Activated naive CD8-positive, alpha-beta T cell treated with anti-CD3 and anti-CD28 coated beads, Interleukin-2, amount 10 ng/mL, durations not matched to agents 7 days and 5 days (primary cell): ENCODE measurements around the gene CXorf66. TPM values are rescaled to one million over a fixed set of nuclear protein-coding genes. Genes with fewer than 3 reads are reported as not detected.
"Not testable (repeated sequence)": the region's sequence is repeated elsewhere in the genome, so short reads cannot be mapped to it uniquely, and the experiment has no call there.

ENCODE experiments used
- ATAC-seq: fragments of 150-1000 bp; cut with Tn5 transposase; one replicate; pipeline ENCODE4 v1.10.0; 2021; ENCODE audit warnings: low read depth, moderate library complexity
- POLR2A ChIA-PET: fragments of 350-600 bp; sonication (Branson Sonifier 250); formaldehyde crosslinking; loops from one replicate; lab custom pipeline; 2021; ENCODE audit warnings: antibody characterized with exemption; lab: Charles Lee
- DNase-seq: peaks from one replicate; pipeline ENCODE4 v3.0.0; 2021
- H3K27ac Mint-ChIP-seq: one replicate; pipeline ENCODE4 v1.8.0; 2022; ENCODE audit warnings: mild to moderate bottlenecking, mixed read lengths
- H3K27me3 Mint-ChIP-seq: one replicate; pipeline ENCODE4 v1.8.0; 2022; ENCODE audit warnings: mild to moderate bottlenecking, moderate library complexity, mixed read lengths
- H3K36me3 Mint-ChIP-seq: one replicate; pipeline ENCODE4 v1.8.0; 2021; ENCODE audit warnings: mild to moderate bottlenecking, mixed read lengths
- H3K4me1 Mint-ChIP-seq: one replicate; pipeline ENCODE4 v1.8.0; 2021; ENCODE audit warnings: mixed read lengths
- H3K4me3 Mint-ChIP-seq: one replicate; pipeline ENCODE4 v1.8.0; 2022; ENCODE audit warnings: mild to moderate bottlenecking, moderate library complexity, mixed read lengths
- H3K9me3 Mint-ChIP-seq: one replicate; pipeline ENCODE4 v1.8.0; 2021; ENCODE audit warnings: mixed read lengths
- total RNA-seq, 2 experiments: library from RNA; stranded (reverse); gene quantifications; one replicate each; pipeline ENCODE4 v1.2.3, GENCODE V29; 2021

Gene CXorf66
- not detected for total RNA-seq

GRCh38 chrX:139965421-139965820 lies at the start of gene CXorf66:
TSS of gene CXorf66 (minus strand) at chrX:139965521. CDS start at chrX:139965496, 25 bp downstream.
- ATAC-seq: no peak

GRCh38 chrX:139982856-139983255 lies 17.5 kb upstream of the CXorf66 start:
- Mint-ChIP-seq H3K36me3 (no peaks in the 10 kb centered on the region), H3K27ac (no peak overlapping the region), H3K4me1 (no peaks in the 10 kb centered on the region), H3K27me3 (no peaks in the 10 kb centered on the region), H3K9me3 (no peaks in the 10 kb centered on the region), H3K4me3 (no peak overlapping the region)
- DNase-seq (no peak), ATAC-seq (no peak)
- POLR2A ChIA-PET: no interaction called here

More at GRCh38 chrX:139965421-139965820, at the start of gene CXorf66:
- H3K27ac Mint-ChIP-seq: no peak within 1 kb of the TSS
- POLR2A ChIA-PET: no interaction called here
- H3K36me3 Mint-ChIP-seq: no peaks in the 10 kb centered on the region
- no peaks in the 10 kb centered on the region for H3K9me3 Mint-ChIP-seq
- H3K4me3 Mint-ChIP-seq: no peak within 1 kb of the TSS
- H3K27me3 Mint-ChIP-seq: peaks cover 2% of the 10 kb centered on the region
- H3K4me1 Mint-ChIP-seq: no peaks in the 10 kb centered on the region
- no peak for DNase-seq

- POLR2A ChIA-PET: no interaction called here
- Mint-ChIP-seq H3K4me1 (no peaks in the 10 kb centered on the region), H3K9me3 (no peaks in the 10 kb centered on the region), H3K27ac (no peak overlapping the region), H3K36me3 (no peaks in the 10 kb centered on the region), H3K4me3 (no peak overlapping the region), H3K27me3 (peaks cover 6% of the 10 kb centered on the region)
- DNase-seq (no peak), ATAC-seq (no peak)
These were observed 9.2 kb upstream of the CXorf66 start for GRCh38 chrX:139974471-139974870.

GRCh38 chrX:139972629-139973624 lies 7.6 kb upstream of the CXorf66 start:
- ATAC-seq (no peak), DNase-seq (no peak)
- H3K27ac Mint-ChIP-seq: no peak overlapping the region
- POLR2A ChIA-PET: no interaction called here
- H3K4me1 Mint-ChIP-seq: no peaks in the 10 kb centered on the region
- H3K4me3 Mint-ChIP-seq: no peak overlapping the region
- peaks cover 6% of the 10 kb centered on the region for H3K27me3 Mint-ChIP-seq
- no peaks in the 10 kb centered on the region for H3K36me3 Mint-ChIP-seq
- no peaks in the 10 kb centered on the region for H3K9me3 Mint-ChIP-seq

- Mint-ChIP-seq H3K27ac (no peak overlapping the region), H3K27me3 (peaks cover 6% of the 10 kb centered on the region), H3K9me3 (no peaks in the 10 kb centered on the region), H3K4me3 (no peak overlapping the region), H3K4me1 (no peaks in the 10 kb centered on the region), H3K36me3 (no peaks in the 10 kb centered on the region)
- POLR2A ChIA-PET: no interaction called here
- no peak for ATAC-seq
- no peak for DNase-seq
These were observed 6.8 kb upstream of the CXorf66 start for GRCh38 chrX:139972113-139972512.

- no peaks in the 10 kb centered on the region for H3K36me3 Mint-ChIP-seq
- DNase-seq (no peak), ATAC-seq (no peak)
- POLR2A ChIA-PET: no interaction called here
- H3K4me3 Mint-ChIP-seq: no peak overlapping the region
- no peak overlapping the region for H3K27ac Mint-ChIP-seq
- H3K27me3 Mint-ChIP-seq: peaks cover 6% of the 10 kb centered on the region
- no peaks in the 10 kb centered on the region for H3K4me1 Mint-ChIP-seq
- H3K9me3 Mint-ChIP-seq: no peaks in the 10 kb centered on the region
These were observed 6.1 kb upstream of the CXorf66 start for GRCh38 chrX:139971394-139971749.

- H3K27ac Mint-ChIP-seq: no peak overlapping the region
- ATAC-seq (no peak), DNase-seq (no peak)
- POLR2A ChIA-PET: no interaction called here
- H3K27me3 Mint-ChIP-seq: peaks cover 6% of the 10 kb centered on the region
- H3K9me3 Mint-ChIP-seq: no peaks in the 10 kb centered on the region
- no peaks in the 10 kb centered on the region for H3K4me1 Mint-ChIP-seq
- H3K4me3 Mint-ChIP-seq: no peak overlapping the region
- H3K36me3 Mint-ChIP-seq: no peaks in the 10 kb centered on the region
These were observed 4.0 kb upstream of the CXorf66 start for GRCh38 chrX:139969286-139969685.

- Mint-ChIP-seq H3K27me3 (peaks cover 6% of the 10 kb centered on the region), H3K9me3 (no peaks in the 10 kb centered on the region), H3K4me1 (no peaks in the 10 kb centered on the region), H3K36me3 (no peaks in the 10 kb centered on the region), H3K4me3 (no peak overlapping the region), H3K27ac (no peak overlapping the region)
- POLR2A ChIA-PET: no interaction called here
- DNase-seq (no peak), ATAC-seq (no peak)
These were observed 2.4 kb upstream of the CXorf66 start for GRCh38 chrX:139967750-139968149.

GRCh38 chrX:139967300-139967699 lies 2.0 kb upstream of the CXorf66 start:
- POLR2A ChIA-PET: no interaction called here
- ATAC-seq (no peak), DNase-seq (no peak)
- no peaks in the 10 kb centered on the region for H3K36me3 Mint-ChIP-seq
- no peak overlapping the region for H3K4me3 Mint-ChIP-seq
- H3K27ac Mint-ChIP-seq: no peak overlapping the region
- no peaks in the 10 kb centered on the region for H3K9me3 Mint-ChIP-seq
- no peaks in the 10 kb centered on the region for H3K4me1 Mint-ChIP-seq
- H3K27me3 Mint-ChIP-seq: peaks cover 6% of the 10 kb centered on the region

- DNase-seq, POLR2A ChIA-PET, H3K36me3 Mint-ChIP-seq, H3K9me3 Mint-ChIP-seq, H3K4me3 Mint-ChIP-seq, H3K27me3 Mint-ChIP-seq, H3K27ac Mint-ChIP-seq, ATAC-seq, H3K4me1 Mint-ChIP-seq: not testable (repeated sequence)
These were observed 838 bp upstream of the CXorf66 start for GRCh38 chrX:139966159-139966558.

GRCh38 chrX:139961091-139961490 lies 4.2 kb downstream of the CXorf66 start:
- DNase-seq, ATAC-seq, H3K36me3 Mint-ChIP-seq, H3K27ac Mint-ChIP-seq, H3K9me3 Mint-ChIP-seq, POLR2A ChIA-PET, H3K4me1 Mint-ChIP-seq, H3K27me3 Mint-ChIP-seq, H3K4me3 Mint-ChIP-seq: not testable (repeated sequence)

- DNase-seq (no peak), ATAC-seq (no peak)
- H3K27ac Mint-ChIP-seq: no peak overlapping the region
- no peak overlapping the region for H3K4me3 Mint-ChIP-seq
- no peaks in the 10 kb centered on the region for H3K4me1 Mint-ChIP-seq
- peaks cover 2% of the 10 kb centered on the region for H3K27me3 Mint-ChIP-seq
- H3K9me3 Mint-ChIP-seq: no peaks in the 10 kb centered on the region
- POLR2A ChIA-PET: no interaction called here
- H3K36me3 Mint-ChIP-seq: no peaks in the 10 kb centered on the region
These were observed 15.6 kb downstream of the CXorf66 start for GRCh38 chrX:139949703-139950102.

GRCh38 chrX:139945075-139945474 lies 20.2 kb downstream of the CXorf66 start:
- ATAC-seq (no peak), DNase-seq (no peak)
- Mint-ChIP-seq H3K27me3 (peaks cover 2% of the 10 kb centered on the region), H3K36me3 (no peaks in the 10 kb centered on the region), H3K4me3 (no peak overlapping the region), H3K27ac (no peak overlapping the region), H3K4me1 (no peaks in the 10 kb centered on the region), H3K9me3 (no peaks in the 10 kb centered on the region)
- POLR2A ChIA-PET: no interaction called here

- H3K36me3 Mint-ChIP-seq: no peaks in the 10 kb centered on the region
- no peak for ATAC-seq
These were observed 29.1 kb downstream of the CXorf66 start for GRCh38 chrX:139936259-139936658.

More at GRCh38 chrX:139936259-139936658, 29.1 kb downstream of the CXorf66 start:
- POLR2A ChIA-PET: no interaction called here
- DNase-seq: no peak
- H3K4me3 Mint-ChIP-seq: no peak overlapping the region
- peaks cover 1% of the 10 kb centered on the region for H3K4me1 Mint-ChIP-seq
- no peak overlapping the region for H3K27ac Mint-ChIP-seq
- H3K27me3 Mint-ChIP-seq: no peaks in the 10 kb centered on the region
- H3K9me3 Mint-ChIP-seq: no peaks in the 10 kb centered on the region
